Measurements from ENCODE around the gene PHOX2A.
"Not testable (repeated sequence)": the region's sequence is repeated elsewhere in the genome, so short reads cannot be mapped to it uniquely, and the experiment has no call there.

PHOX2A gene

GRCh38 chr11:72223615-72224563 is 20.1 kb downstream of the PHOX2A start:
- in situ Hi-C loops (cut with MboI; ENCODE audit: low sequenced_read_pairs), result no loop called here

GRCh38 chr11:72222907-72223614 is 20.9 kb downstream of the PHOX2A start:
- in situ Hi-C loops (cut with MboI; ENCODE audit: low sequenced_read_pairs), result no loop called here

- in situ Hi-C loops (cut with MboI; ENCODE audit: low sequenced_read_pairs), result no loop called here
Observed at GRCh38 chr11:72222106-72222891, 21.7 kb downstream of the PHOX2A start.

- in situ Hi-C loops (cut with MboI; ENCODE audit: low sequenced_read_pairs), result no loop called here
Observed at GRCh38 chr11:72221386-72222075, 22.4 kb downstream of the PHOX2A start.

- in situ Hi-C loops (cut with MboI; ENCODE audit: low sequenced_read_pairs), result no loop called here
Observed at GRCh38 chr11:72220696-72221363, 23.1 kb downstream of the PHOX2A start.

GRCh38 chr11:72218251-72218745 is 25.7 kb downstream of the PHOX2A start:
- in situ Hi-C loops (cut with MboI; ENCODE audit: low sequenced_read_pairs), result no loop called here

GRCh38 chr11:72217841-72218240 is 26.1 kb downstream of the PHOX2A start:
- in situ Hi-C loops (cut with MboI; ENCODE audit: low sequenced_read_pairs), result no loop called here

- in situ Hi-C loops (cut with MboI; ENCODE audit: low sequenced_read_pairs), result no loop called here
Observed at GRCh38 chr11:72216638-72217037, 27.3 kb downstream of the PHOX2A start, which contains the start of gene FOLR2. TSS of gene FOLR2 (plus strand) at chr11:72216794. CDS start at chr11:72218585, 1,791 bp downstream.

- in situ Hi-C loops (cut with MboI; ENCODE audit: low sequenced_read_pairs), result no loop called here
Observed at GRCh38 chr11:72209101-72209500, 34.9 kb downstream of the PHOX2A start.

- in situ Hi-C loops (cut with MboI; ENCODE audit: low sequenced_read_pairs), result no loop called here
Observed at GRCh38 chr11:72208281-72208680, 35.7 kb downstream of the PHOX2A start.

GRCh38 chr11:72206794-72207193 is 37.2 kb downstream of the PHOX2A start:
- in situ Hi-C loops (cut with MboI; ENCODE audit: low sequenced_read_pairs), result not testable (repeated sequence)

GRCh38 chr11:72204886-72205285 is 39.1 kb downstream of the PHOX2A start:
- in situ Hi-C loops (cut with MboI; ENCODE audit: low sequenced_read_pairs), result no loop called here

GRCh38 chr11:72203163-72203562 is 40.8 kb downstream of the PHOX2A start:
- in situ Hi-C loops (cut with MboI; ENCODE audit: low sequenced_read_pairs), result no loop called here

GRCh38 chr11:72202571-72202970 is 41.4 kb downstream of the PHOX2A start:
- in situ Hi-C loops (cut with MboI; ENCODE audit: low sequenced_read_pairs), result no loop called here

GRCh38 chr11:72201445-72201844 is 42.5 kb downstream of the PHOX2A start:
- in situ Hi-C loops (cut with MboI; ENCODE audit: low sequenced_read_pairs), result not testable (repeated sequence)

- in situ Hi-C loops (cut with MboI; ENCODE audit: low sequenced_read_pairs), result no loop called here
Observed at GRCh38 chr11:72195518-72196270, 48.3 kb downstream of the PHOX2A start.

- in situ Hi-C loops (cut with MboI; ENCODE audit: low sequenced_read_pairs), result no loop called here
Observed at GRCh38 chr11:72191961-72192381, 52.0 kb downstream of the PHOX2A start, which contains the start of gene FOLR1. TSS of gene FOLR1 (plus strand) at chr11:72192140. CDS start at chr11:72192174, 34 bp downstream.

GRCh38 chr11:72190631-72191071 is 53.3 kb downstream of the PHOX2A start:
- in situ Hi-C loops (cut with MboI; ENCODE audit: low sequenced_read_pairs), result no loop called here

Data from HL-60/S4 treated with phorbol 12-myristate 13-acetate at 8.2 ng/mL for 4 days and 3 days (cell line).